NT2/D1 (cell line): Measurements from ENCODE around the gene EXD2.

ENCODE experiments used
- SUZ12 ChIP-seq: IDR thresholded peaks from 2 replicates; pipeline ENCODE4 v1.6.1; 2011; ENCODE audit not compliant: insufficient read length, insufficient read depth; ENCODE audit errors: extremely low read depth
- YY1 ChIP-seq: IDR thresholded peaks from 2 replicates; pipeline ENCODE4 v1.6.1; 2011; ENCODE audit not compliant: insufficient read length, insufficient read depth
- ZNF274 ChIP-seq: IDR thresholded peaks from 2 replicates; pipeline ENCODE4 v1.6.1; 2011; ENCODE audit warnings: mild to moderate bottlenecking, low read depth, low read length

- TF ChIP-seq YY1 (no peak), SUZ12 (no peak), ZNF274 (no peak)
Observed at GRCh38 chr14:69288956-69289705, 97.8 kb downstream of the EXD2 start.
